ENCODE measurements around the gene VCAN. TPM values are rescaled to one million over a fixed set of nuclear protein-coding genes. Genes with fewer than 3 reads are reported as not detected.

VCAN gene
- total and polyA plus RNA-seq, 2 of the 4 experiments (the other 2 are of a cell fraction): 45.3 to 158 TPM

DNA sequence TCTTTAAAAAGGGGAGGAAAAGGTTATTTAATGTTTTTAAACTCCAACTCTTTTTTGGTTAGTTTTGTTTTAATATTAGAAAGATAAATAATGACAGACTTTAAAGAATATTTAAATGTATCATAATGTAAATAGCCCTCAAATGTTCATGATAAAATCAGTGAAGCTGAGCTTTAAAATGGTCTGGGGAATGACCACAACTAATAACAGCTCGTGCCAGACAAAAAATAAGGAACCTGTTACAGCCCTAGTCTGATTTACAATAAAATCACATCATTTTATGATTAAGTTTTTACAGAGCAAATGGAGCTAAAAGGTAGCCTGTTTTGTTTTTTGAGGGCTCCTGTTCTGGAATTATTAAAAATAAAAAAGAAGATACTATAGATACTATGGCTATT, 46.1 kb downstream of the VCAN start:
- DNase-seq (no peak), ATAC-seq (ENCODE audit: low read depth) (no peak)
- Histone ChIP-seq H4K8ac (ENCODE audit: low read depth in 2 of 2, low read length in 2 of 2) (0 out of 4 replicates have a peak overlapping the region, but pooled peaks of 1 of the 2 experiments have one; percentile 56), H2AK5ac (ENCODE audit: low read depth, low read length) (no peak overlapping the region), H3K4me1 (ENCODE audit: control insufficient read depth, insufficient read depth, low read length) (peaks cover 5% of the 10 kb centered on the region; the same call in 1 of the 2 replicates), H3K4ac (ENCODE audit: low read depth, low read length) (0 out of 2 replicates have a peak overlapping the region, but pooled peaks have one; percentile 20), H4K20me1 (ENCODE audit: insufficient read depth, low read length) (no peaks in the 10 kb centered on the region), H2BK15ac (ENCODE audit: low read depth, low read length) (no peak overlapping the region), H2AFZ (replicated peaks; ENCODE audit: low read length, poor library complexity) (no peak overlapping the region), H4K91ac (ENCODE audit: insufficient read depth, low read depth, low read length) (0 out of 2 replicates have a peak overlapping the region, but pooled peaks have one; percentile 21), H2BK20ac (ENCODE audit: low read depth, low read length) (no peak overlapping the region), H2BK120ac (ENCODE audit: low read depth, low read length) (no peak overlapping the region), H3K27me3 (ENCODE audit: control insufficient read depth, insufficient read depth, low read length) (no peaks in the 10 kb centered on the region), H3K56ac (ENCODE audit: extremely low read depth, insufficient read depth, low read length) (no peak overlapping the region), H3K4me2 (ENCODE audit: low read depth, low read length) (no peak overlapping the region), H3K18ac (ENCODE audit: low read depth, low read length) (no peak overlapping the region), H3K4me3 (ENCODE audit: insufficient read depth, low read depth, low read length) (no peak overlapping the region), H3K9ac (ENCODE audit: low read depth, low read length) (no peak overlapping the region), H3K36me3 (ENCODE audit: control insufficient read depth, insufficient read depth, low read length) (peaks cover 8% of the 10 kb centered on the region; the same call in 1 of the 2 replicates), H3K9me1 (ENCODE audit: insufficient read depth, low read length) (0 out of 2 replicates have a peak, but pooled peaks cover 4% of the 10 kb centered on the region), H3K14ac (replicated peaks; ENCODE audit: low read depth, low read length) (no peak overlapping the region), H3K23ac (ENCODE audit: low read depth, low read length) (no peak overlapping the region), H3K79me1 (ENCODE audit: low read depth in 1 of 2, low read length in 2 of 2) (peaks cover 7 to 16% of the 10 kb centered on the region in 2 experiments; a peak in 3 of 4 replicates), H3K27ac (ENCODE audit: insufficient read depth, low read length) (no peak overlapping the region), H3K9me3 (ENCODE audit: control insufficient read depth, insufficient read depth, low read length) (no peaks in the 10 kb centered on the region), H2BK5ac (ENCODE audit: low read depth, low read length, poor library complexity, severe bottlenecking) (no peak overlapping the region), H4K5ac (ENCODE audit: low read depth, low read length) (no peak overlapping the region), H2AK9ac (replicated peaks; ENCODE audit: low read depth, low read length, poor library complexity) (no peak overlapping the region)
- WGBS, 2 experiments (ENCODE audit: extremely low coverage in 2 of 2, insufficient read length in 1 of 2): no CpG with 5 or more reads among the region's 1 CpG
- ChIA-PET CTCF (interaction anchor here (0.6 to 1.4 kb wide), 4 partner anchors 10 to 1233 kb away, joined by 3 to 6 read pairs (median 3); no protein-coding TSS in a partner anchor), POLR2A (ENCODE audit: unreplicated experiment) (interaction anchor here (0.6 kb wide), 1 partner anchor 13 kb away, joined by 9 read pairs; no protein-coding TSS in a partner anchor)
- in situ Hi-C loops (cut with MboI; ENCODE audit: low sequenced_read_pairs): no loop called here
- no TSS peak for BruUV-seq (replicated peaks)
- TF ChIP-seq CHD1 (IDR thresholded peaks at IDR 0.05; ENCODE audit: low read depth, low read length) (no peak), MAFK (IDR thresholded peaks at IDR 0.05; ENCODE audit: low read depth, low read length) (no peak), CTCF (conservative IDR thresholded peaks at IDR 0.05; ENCODE audit: low read depth, low read length) (no peak), BHLHE40 (IDR thresholded peaks at IDR 0.05; ENCODE audit: low read depth, low read length) (no peak), RFX5 (IDR thresholded peaks at IDR 0.05; ENCODE audit: low read depth, low read length) (no peak), NFE2L2 (IDR thresholded peaks at IDR 0.05; ENCODE audit: low read depth, low read length) (no peak), USF2 (IDR thresholded peaks at IDR 0.05; ENCODE audit: low read depth, low read length) (no peak), MAZ (IDR thresholded peaks at IDR 0.05; ENCODE audit: borderline replicate concordance, low read depth, low read length) (no peak), SMC3 (IDR thresholded peaks at IDR 0.05; ENCODE audit: low read depth, low read length) (no peak), RAD21 (IDR thresholded peaks at IDR 0.05; ENCODE audit: low read length) (no peak)
- dilution Hi-C loops (cut with HindIII; ENCODE audit: low sequenced_read_pairs, unreplicated experiment): no loop called here
- intact Hi-C loops (cut with micrococcal nuclease): loop anchor here (2.0 kb wide), 1 partner anchor 43 kb away; no protein-coding TSS in a partner anchor

Data from IMR-90 (cell line).